ENCODE data around the gene GPR137B. TPM values are rescaled to one million over a fixed set of nuclear protein-coding genes. Genes with fewer than 3 reads are reported as not detected.

GPR137B gene
- total and polyA plus RNA-seq, 11 donors, result 14.9 to 49.8 (median 43.7) TPM

DNA sequence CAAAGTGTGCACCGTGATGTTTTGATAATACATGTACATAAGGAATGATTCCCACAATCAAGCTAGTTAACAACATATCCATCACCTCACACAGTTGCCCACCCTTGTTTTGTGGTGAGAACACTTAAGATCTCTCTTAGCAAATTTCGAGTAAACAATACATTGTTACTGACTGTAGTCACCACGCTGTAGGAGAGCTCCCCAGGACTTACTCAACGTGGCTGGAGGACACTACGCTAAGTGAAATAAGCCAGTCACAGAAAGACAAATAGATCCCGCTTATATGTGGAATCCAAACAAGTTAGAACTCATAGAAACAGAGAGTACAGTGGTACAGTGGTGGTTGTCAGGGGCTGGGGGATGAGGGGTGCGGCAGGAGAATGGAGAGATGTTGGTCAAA is 24.8 kb downstream of the GPR137B start:
- Histone ChIP-seq H3K9me3 (peaks cover 0 to 6% (median under 1%) of the 10 kb centered on the region in 12 donors), H3K4me3 (no peak overlapping the region), H3K36me3 (peaks cover 0 to 8% (median 0%) of the 10 kb centered on the region in 9 donors), H3K27ac (no peak overlapping the region), H3K4me1 (peaks cover 0 to 31% (median 7%) of the 10 kb centered on the region in 12 donors), H3K27me3 (no peaks in the 10 kb centered on the region)
- TF ChIP-seq POLR2A (IDR thresholded peaks at IDR 0.05) (no peak), CTCF (IDR thresholded peaks at IDR 0.05) (no peak)
- intact Hi-C loops (cut with DNase I), result no loop called here
- ATAC-seq (no peak), DNase-seq (no peak)
- WGBS, 4 donors, result 94 to 97% (median 95%) methylated on average over 7 of the region's 7 CpGs

DNA sequence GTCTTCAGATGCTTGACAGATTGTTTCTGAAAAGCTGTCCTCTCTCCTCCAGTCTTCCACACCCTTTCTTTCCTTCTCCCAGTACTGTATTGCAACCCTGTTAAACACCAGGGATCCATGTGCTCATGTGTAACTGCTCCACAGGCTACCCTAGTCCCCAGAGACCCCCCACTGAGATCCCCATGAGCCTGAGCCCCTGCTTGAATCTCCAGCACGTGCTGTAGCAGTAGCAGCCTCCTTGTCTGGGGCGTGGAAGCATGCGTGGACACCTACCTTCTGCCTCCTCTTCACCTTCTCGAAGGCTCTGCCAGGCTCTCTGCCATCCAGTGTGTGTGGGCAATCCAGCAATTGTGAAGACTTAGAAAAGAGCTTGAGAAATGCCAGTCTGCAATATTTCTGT is 25.2 kb downstream of the GPR137B start:
- Histone ChIP-seq H3K27me3 (no peaks in the 10 kb centered on the region), H3K9me3 (peaks cover 0 to 1% (median 0%) of the 10 kb centered on the region in 12 donors), H3K4me3 (no peak overlapping the region), H3K27ac (no peak overlapping the region), H3K4me1 (peaks cover 0 to 33% (median 7%) of the 10 kb centered on the region in 12 donors), H3K36me3 (peaks cover 0 to 8% (median 0%) of the 10 kb centered on the region in 9 donors)
- no peak for TF ChIP-seq CTCF (IDR thresholded peaks at IDR 0.05)
- no peak for TF ChIP-seq POLR2A (IDR thresholded peaks at IDR 0.05)
- intact Hi-C loops (cut with DNase I), result no loop called here
- 85 to 93% (median 89%) methylated on average over 4 of the region's 4 CpGs for WGBS, 4 donors
- no peak for DNase-seq
- no peak for ATAC-seq

- H3K4me3 ChIP-seq, result no peak overlapping the region
- WGBS, 4 donors, result 57 to 71% (median 63%) methylated on average over 9 to 10 of the region's 10 CpGs
- peak overlapping the region in 1 of 12 donors; percentile 48 for H3K27ac ChIP-seq
- DNase-seq (peak in 3 of 5 donors; percentile 68 to 79 (median 77)), ATAC-seq (peak in 3 of 4 donors; percentile 40 to 58 (median 42))
- no peaks in the 10 kb centered on the region for H3K27me3 ChIP-seq
- intact Hi-C loops (cut with DNase I), result no loop called here
- H3K36me3 ChIP-seq, result peaks cover 0 to 8% (median 0%) of the 10 kb centered on the region in 9 donors
- H3K9me3 ChIP-seq, result no peaks in the 10 kb centered on the region
- TF ChIP-seq POLR2A (IDR thresholded peaks at IDR 0.05), result no peak
- TF ChIP-seq CTCF (IDR thresholded peaks at IDR 0.05), result no peak
- peaks cover 0 to 24% (median 7%) of the 10 kb centered on the region in 12 donors for H3K4me1 ChIP-seq
Observed at GRCh38 chr1:236168716-236169429, 26.5 kb downstream of the GPR137B start.

- H3K36me3 ChIP-seq, result peaks cover 0 to 8% (median 0%) of the 10 kb centered on the region in 9 donors
- H3K4me1 ChIP-seq, result peaks cover 0 to 19% (median 7%) of the 10 kb centered on the region in 12 donors
- no peak overlapping the region for H3K4me3 ChIP-seq
- TF ChIP-seq POLR2A (IDR thresholded peaks at IDR 0.05) (no peak), CTCF (IDR thresholded peaks at IDR 0.05) (no peak)
- ATAC-seq (no peak), DNase-seq (no peak)
- H3K27ac ChIP-seq, result no peak overlapping the region
- H3K9me3 ChIP-seq, result no peaks in the 10 kb centered on the region
- H3K27me3 ChIP-seq, result no peaks in the 10 kb centered on the region
- intact Hi-C loops (cut with DNase I), result no loop called here
Observed at GRCh38 chr1:236172041-236172579, 29.8 kb downstream of the GPR137B start.

Measured in heart left ventricle (tissue), 16 donors.